Lower leg skin (tissue), 4 donors: ENCODE results near the gene EDARADD. TPM values are rescaled to one million over a fixed set of nuclear protein-coding genes. Genes with fewer than 3 reads are reported as not detected.
A peak's percentile ranks its signal among the peaks of the same experiment; 100 is the strongest.

Source experiments
- DNase-seq, 2 donors: peaks; one replicate each; pipeline ENCODE4 v3.0.0-alpha.2; 2019; ENCODE audit warnings: low spot score in 2 of 2
- H3K4me3 ChIP-seq: fragments of 200-600 bp; sonication (generic); 2 replicates; pipeline ENCODE4 v1.5.1; 2017; ENCODE audit warnings: mild to moderate bottlenecking, low read depth; ENCODE audit not compliant: poor library complexity, severe bottlenecking
- POLR2A ChIP-seq, 2 donors: fragments of 450-650 bp; IDR thresholded peaks; one replicate each; pipeline ENCODE4 v1.6.1; 2016 to 2017; ENCODE audit warnings: antibody characterized with exemption in 2 of 2, mild to moderate bottlenecking in 1 of 2, moderate library complexity in 1 of 2
- WGBS, 2 donors: methylation state at CpG; one replicate each; pipeline ENCODE4 v1.1.5; 2018; 5-methylcytosine and 5-hydroxymethylcytosine counted together
- intact Hi-C: fragments of 100-400 bp; cut with DNase I; formaldehyde crosslinking; loops from one replicate; pipeline ENCODE4 v1.15.0; 2023; ENCODE audit warnings: low total_unique reads
- total RNA-seq, 4 donors: library from RNA; depleted of rRNA; stranded (reverse); fragments of >200 nt; gene quantifications; one replicate each; pipeline ENCODE4 v1.1.0, GENCODE V29; 2016
- TF ChIP-seq, protein P1 (sequence below), 3 donors: fragments of 450-650 bp; IDR thresholded peaks; one replicate each; pipeline ENCODE4 v1.5.1; 2016; ENCODE audit warnings: antibody characterized with exemption in 3 of 3, mild to moderate bottlenecking in 3 of 3, moderate library complexity in 2 of 3

EDARADD gene
- total RNA-seq, 4 donors from 2014 or later = 3.5 to 7.2 (median 4.5) TPM

GRCh38 chr1:236524895-236525184, 130.8 kb downstream of the EDARADD start:
- intact Hi-C loops = no loop called here
- peak overlapping the region; percentile 80 for H3K4me3 ChIP-seq
- DNase-seq = no peak
- 0 to 3% methylated on average over 3 of the region's 3 CpGs for WGBS, 2 donors
- TF ChIP-seq POLR2A (IDR thresholded peaks at IDR 0.05) = no peak

- no peak for TF ChIP-seq POLR2A (IDR thresholded peaks at IDR 0.05)
- TF ChIP-seq, protein P1, sequence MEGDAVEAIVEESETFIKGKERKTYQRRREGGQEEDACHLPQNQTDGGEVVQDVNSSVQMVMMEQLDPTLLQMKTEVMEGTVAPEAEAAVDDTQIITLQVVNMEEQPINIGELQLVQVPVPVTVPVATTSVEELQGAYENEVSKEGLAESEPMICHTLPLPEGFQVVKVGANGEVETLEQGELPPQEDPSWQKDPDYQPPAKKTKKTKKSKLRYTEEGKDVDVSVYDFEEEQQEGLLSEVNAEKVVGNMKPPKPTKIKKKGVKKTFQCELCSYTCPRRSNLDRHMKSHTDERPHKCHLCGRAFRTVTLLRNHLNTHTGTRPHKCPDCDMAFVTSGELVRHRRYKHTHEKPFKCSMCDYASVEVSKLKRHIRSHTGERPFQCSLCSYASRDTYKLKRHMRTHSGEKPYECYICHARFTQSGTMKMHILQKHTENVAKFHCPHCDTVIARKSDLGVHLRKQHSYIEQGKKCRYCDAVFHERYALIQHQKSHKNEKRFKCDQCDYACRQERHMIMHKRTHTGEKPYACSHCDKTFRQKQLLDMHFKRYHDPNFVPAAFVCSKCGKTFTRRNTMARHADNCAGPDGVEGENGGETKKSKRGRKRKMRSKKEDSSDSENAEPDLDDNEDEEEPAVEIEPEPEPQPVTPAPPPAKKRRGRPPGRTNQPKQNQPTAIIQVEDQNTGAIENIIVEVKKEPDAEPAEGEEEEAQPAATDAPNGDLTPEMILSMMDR (IDR thresholded peaks at IDR 0.05) = no peak
- DNase-seq = no peak
- no peak overlapping the region for H3K4me3 ChIP-seq
- 78 to 79% methylated on average over 3 of the region's 3 CpGs for WGBS, 2 donors
- intact Hi-C loops = no loop called here
These were observed 132.0 kb downstream of the EDARADD start for GRCh38 chr1:236526079-236526478.

GRCh38 chr1:236530286-236530685, 136.2 kb downstream of the EDARADD start:
- 50 to 63% methylated on average over 1 of the region's 1 CpG for WGBS, 2 donors
- intact Hi-C loops = no loop called here
- no peak overlapping the region for H3K4me3 ChIP-seq
- TF ChIP-seq, protein P1 (IDR thresholded peaks at IDR 0.05) = no peak
- no peak for TF ChIP-seq POLR2A (IDR thresholded peaks at IDR 0.05)
- DNase-seq = no peak

- no peak overlapping the region for H3K4me3 ChIP-seq
- intact Hi-C loops = no loop called here
- 72 to 74% methylated on average over 5 of the region's 5 CpGs for WGBS, 2 donors
- TF ChIP-seq, protein P1 (IDR thresholded peaks at IDR 0.05) = no peak
- no peak for TF ChIP-seq POLR2A (IDR thresholded peaks at IDR 0.05)
- no peak for DNase-seq
These were observed 136.9 kb downstream of the EDARADD start for GRCh38 chr1:236530959-236531358.

DNA sequence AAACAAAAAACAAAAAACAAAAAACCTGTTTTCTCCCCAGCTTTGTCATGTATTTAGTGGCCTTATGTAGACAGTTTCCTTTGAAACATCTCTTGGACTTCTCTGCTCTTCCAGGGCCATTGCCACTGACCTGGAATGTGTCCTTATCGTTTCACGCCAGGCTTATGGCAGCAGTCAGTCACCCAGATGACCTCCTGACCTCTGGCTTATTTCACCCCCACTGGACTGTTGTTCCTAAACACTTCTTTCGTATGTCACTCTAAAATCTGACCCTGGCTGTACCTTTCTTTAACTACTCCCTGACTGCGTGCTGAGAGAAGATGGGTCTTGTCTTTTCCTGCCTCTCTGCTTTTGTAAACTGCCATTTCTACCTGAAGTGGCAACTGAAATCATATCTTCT, 138.8 kb downstream of the EDARADD start:
- no peak for DNase-seq
- intact Hi-C loops = no loop called here
- no peak for TF ChIP-seq POLR2A (IDR thresholded peaks at IDR 0.05)
- TF ChIP-seq, protein P1 (IDR thresholded peaks at IDR 0.05) = no peak
- no peak overlapping the region for H3K4me3 ChIP-seq
- 87 to 92% methylated on average over 4 of the region's 4 CpGs for WGBS, 2 donors

DNA sequence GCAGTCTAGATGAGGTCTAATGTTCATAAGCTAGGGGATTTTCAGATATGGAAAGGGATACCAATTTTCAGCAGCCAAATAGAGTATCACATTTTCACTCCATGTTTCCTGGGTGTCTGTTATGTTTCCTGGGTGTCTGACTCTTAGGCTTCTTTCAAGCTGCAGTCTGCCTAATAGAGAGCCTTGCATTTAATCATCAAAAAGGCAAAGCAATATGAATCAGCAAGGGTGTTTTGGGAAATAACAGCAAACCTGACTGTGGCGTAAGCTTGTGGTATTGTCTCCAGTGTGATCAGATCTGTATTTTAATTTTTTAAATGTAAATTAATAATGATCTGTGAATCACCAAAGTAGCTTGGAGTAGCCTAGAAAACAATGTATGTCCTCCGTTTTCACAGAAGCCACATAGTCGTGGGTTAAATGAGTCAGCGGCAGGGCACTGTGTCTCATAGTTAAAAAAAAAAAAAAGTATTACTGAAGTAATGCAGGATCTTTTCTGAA, 140.1 kb downstream of the EDARADD start:
- 43 to 53% methylated on average over 4 of the region's 4 CpGs for WGBS, 2 donors
- no peak overlapping the region for H3K4me3 ChIP-seq
- no peak for TF ChIP-seq POLR2A (IDR thresholded peaks at IDR 0.05)
- TF ChIP-seq, protein P1 (IDR thresholded peaks at IDR 0.05) = no peak
- intact Hi-C loops = no loop called here
- no peak for DNase-seq

Other genes starting within 250 kb of the EDARADD start
- gene ERO1B, start 112.3 kb upstream of the EDARADD start, total RNA-seq = 1 to 10 TPM; 2.0 to 5.5 (median 3.9) TPM
- 100 to 1,000 TPM in 1 of 4 donors, 10 to 100 TPM in 3; 80.2 to 138 (median 89.4) TPM for gene LGALS8, start 129.7 kb downstream of the EDARADD start, total RNA-seq
- gene HEATR1, start 210.2 kb downstream of the EDARADD start, total RNA-seq = 10 to 100 TPM; 12.7 to 18.3 (median 16.8) TPM